Stimulated activated CD8-positive, alpha-beta memory T cell treated with anti-CD3 and anti-CD28 coated beads, Interleukin-7, amount 100 ng/mL, for 1 hour (primary cell): Measurements from ENCODE around the gene TTC16.

Experiments used
- DNase-seq, 2 donors: peaks; one replicate each; pipeline ENCODE4 v3.0.0-alpha.2; 2020; ENCODE audit warnings: low read depth in 2 of 2

Gene TTC16

GRCh38 chr9:127715470-127716337, at the start of gene TTC16, which contains the start of gene PTRH1:
Gene TTC16 (plus strand): TSS chr9:127716079. CDS start chr9:127716146, 67 bp downstream.
Gene PTRH1 (minus strand): TSS chr9:127715663. CDS start chr9:127715639, 24 bp downstream.
- DNase-seq, result peak; percentile 95 to 96

GRCh38 chr9:127667127-127667844, 48.6 kb upstream of the TTC16 start:
- DNase-seq, result no peak

GRCh38 chr9:127667906-127668305, 48.0 kb upstream of the TTC16 start:
- DNase-seq, result no peak

- DNase-seq, result no peak
Observed at GRCh38 chr9:127673234-127673633, 42.6 kb upstream of the TTC16 start.

- DNase-seq, result no peak
Observed at GRCh38 chr9:127676638-127677037, 39.2 kb upstream of the TTC16 start.

GRCh38 chr9:127679506-127679905, 36.4 kb upstream of the TTC16 start:
- DNase-seq, result no peak

GRCh38 chr9:127680226-127680625, 35.7 kb upstream of the TTC16 start:
- no peak for DNase-seq

GRCh38 chr9:127680846-127681245, 35.0 kb upstream of the TTC16 start:
- no peak for DNase-seq

- no peak for DNase-seq
Observed at GRCh38 chr9:127682351-127683136, 33.3 kb upstream of the TTC16 start.

- no peak for DNase-seq
Observed at GRCh38 chr9:127683723-127684122, 32.2 kb upstream of the TTC16 start.

- DNase-seq, result no peak
Observed at GRCh38 chr9:127684576-127684975, 31.3 kb upstream of the TTC16 start.

- DNase-seq, result no peak
Observed at GRCh38 chr9:127686461-127687393, 29.2 kb upstream of the TTC16 start.

- DNase-seq, result no peak
Observed at GRCh38 chr9:127689329-127690000, 26.4 kb upstream of the TTC16 start.

- DNase-seq, result no peak
Observed at GRCh38 chr9:127690735-127691134, 25.1 kb upstream of the TTC16 start.

GRCh38 chr9:127692071-127692470, 23.8 kb upstream of the TTC16 start:
- DNase-seq, result no peak

- DNase-seq, result no peak
Observed at GRCh38 chr9:127693143-127693542, 22.7 kb upstream of the TTC16 start.

- no peak for DNase-seq
Observed at GRCh38 chr9:127693697-127694096, 22.2 kb upstream of the TTC16 start.

GRCh38 chr9:127694890-127695720, 20.8 kb upstream of the TTC16 start:
- DNase-seq, result no peak

GRCh38 chr9:127697575-127697974, 18.3 kb upstream of the TTC16 start:
- no peak for DNase-seq
